Astrocyte of the spinal cord (primary cell): ENCODE measurements around the gene JMJD4.
A peak's percentile ranks its signal among the peaks of the same experiment; 100 is the strongest.

Experiments used
- DNase-seq: peaks from one replicate; pipeline ENCODE4 v3.0.0; 2011; ENCODE audit warnings: low read depth, low spot score
- H3K4me3 ChIP-seq: 2 replicates; pipeline ENCODE4 v1.5.1; 2011; ENCODE audit warnings: low read depth, mild to moderate bottlenecking, low read length, moderate library complexity
- CTCF ChIP-seq: IDR thresholded peaks from 2 replicates; pipeline ENCODE4 v1.5.1; 2012; ENCODE audit warnings: low read depth, mild to moderate bottlenecking, low read length, inconsistent platforms
- in situ Hi-C: cut with HindIII; loops from 2 replicates; pipeline ENCODE4 v1.10.0; 2017; ENCODE audit warnings: low sequenced_read_pairs

Gene JMJD4

GRCh38 chr1:227769047-227769935 is 34.2 kb upstream of the JMJD4 start:
- in situ Hi-C loops, result no loop called here
- no peak for TF ChIP-seq CTCF
- no peak overlapping the region for H3K4me3 ChIP-seq
- DNase-seq, result no peak

GRCh38 chr1:227768640-227769039 is 33.5 kb upstream of the JMJD4 start:
- in situ Hi-C loops, result no loop called here
- TF ChIP-seq CTCF, result no peak
- H3K4me3 ChIP-seq, result no peak overlapping the region
- no peak for DNase-seq

GRCh38 chr1:227768125-227768439 is 33.0 kb upstream of the JMJD4 start:
- H3K4me3 ChIP-seq, result no peak overlapping the region
- TF ChIP-seq CTCF, result no peak
- no peak for DNase-seq
- in situ Hi-C loops, result no loop called here

GRCh38 chr1:227767401-227768124 is 32.5 kb upstream of the JMJD4 start:
- H3K4me3 ChIP-seq, result no peak overlapping the region
- in situ Hi-C loops, result no loop called here
- no peak for TF ChIP-seq CTCF
- DNase-seq, result no peak

- H3K4me3 ChIP-seq, result no peak overlapping the region
- no peak for DNase-seq
- in situ Hi-C loops, result no loop called here
- TF ChIP-seq CTCF, result no peak
Measured at GRCh38 chr1:227766653-227767277, 31.7 kb upstream of the JMJD4 start.

- DNase-seq, result peak; percentile 48
- TF ChIP-seq CTCF, result no peak
- no peak overlapping the region for H3K4me3 ChIP-seq
- in situ Hi-C loops, result no loop called here
Measured at GRCh38 chr1:227766015-227766634, 31.0 kb upstream of the JMJD4 start.
